Karpas-422 (cell line): ENCODE data around the gene RABL2B. TPM values are rescaled to one million over a fixed set of nuclear protein-coding genes. Genes with fewer than 3 reads are reported as not detected.

Source experiments
- DNase-seq: peaks from one replicate; pipeline ENCODE4 v3.0.0-alpha.2; 2015
- H2AFZ ChIP-seq: fragments of 200-600 bp; sonication (generic); 2 replicates; pipeline ENCODE4 v1.6.1; 2014; ENCODE audit warnings: antibody characterized with exemption, low read length, mixed read lengths
- H3K27ac ChIP-seq: fragments of 200-600 bp; sonication (generic); 2 replicates; pipeline ENCODE4 v1.5.1; 2014; ENCODE audit warnings: mild to moderate bottlenecking, low read length, moderate library complexity
- H3K27me3 ChIP-seq: fragments of 200-600 bp; sonication (generic); 2 replicates; pipeline ENCODE4 v1.6.1; 2014; ENCODE audit warnings: low read length, mixed read lengths
- H3K36me3 ChIP-seq: fragments of 200-600 bp; sonication (generic); 2 replicates; pipeline ENCODE4 v1.6.1; 2014; ENCODE audit warnings: low read length, mixed read lengths; ENCODE audit not compliant: insufficient read depth
- H3K4me1 ChIP-seq: fragments of 200-600 bp; sonication (generic); 2 replicates; pipeline ENCODE4 v1.6.1; 2014; ENCODE audit warnings: mild to moderate bottlenecking, low read length, mixed read lengths
- H3K4me2 ChIP-seq: fragments of 200-600 bp; sonication (generic); 2 replicates; pipeline ENCODE4 v1.6.1; 2014; ENCODE audit warnings: low read length, low read depth, mild to moderate bottlenecking; ENCODE audit not compliant: poor library complexity, severe bottlenecking
- H3K4me3 ChIP-seq: fragments of 200-600 bp; sonication (generic); 2 replicates; pipeline ENCODE4 v1.5.1; 2014; ENCODE audit warnings: mild to moderate bottlenecking, antibody characterized with exemption, low read length, mixed read lengths
- H3K79me2 ChIP-seq: fragments of 200-600 bp; sonication (generic); 2 replicates; pipeline ENCODE4 v1.6.1; 2014; ENCODE audit warnings: mild to moderate bottlenecking, low read length, mixed read lengths
- H3K9ac ChIP-seq: fragments of 200-600 bp; sonication (generic); 2 replicates; pipeline ENCODE4 v1.6.0; 2014; ENCODE audit warnings: low read length
- H3K9me2 ChIP-seq: fragments of 200-600 bp; sonication (generic), shearing (Covaris generic); replicated peaks from 2 replicates; pipeline ENCODE4 v1.6.0; 2014; ENCODE audit warnings: mild to moderate bottlenecking, low read length, moderate library complexity; ENCODE audit not compliant: insufficient read depth
- H3K9me3 ChIP-seq: fragments of 300-700, 200-600 bp; sonication (generic); 2 replicates; pipeline ENCODE4 v1.6.1; 2014; ENCODE audit warnings: low read length, mixed read lengths
- H4K20me1 ChIP-seq: fragments of 200-600 bp; sonication (generic); 2 replicates; pipeline ENCODE4 v1.6.1; 2014; ENCODE audit warnings: mild to moderate bottlenecking, antibody characterized with exemption, low read length, low read depth; ENCODE audit not compliant: insufficient read depth
- total RNA-seq: library from RNA; depleted of rRNA; stranded (reverse); fragments of >200 nt; shearing (Covaris generic); gene quantifications from 2 replicates; pipeline ENCODE4 v1.2.3, GENCODE V29; 2014; ENCODE audit warnings: low replicate concordance

RABL2B gene
- total RNA-seq, 1 experiment from 2014 or later: 26.8 TPM

DNA sequence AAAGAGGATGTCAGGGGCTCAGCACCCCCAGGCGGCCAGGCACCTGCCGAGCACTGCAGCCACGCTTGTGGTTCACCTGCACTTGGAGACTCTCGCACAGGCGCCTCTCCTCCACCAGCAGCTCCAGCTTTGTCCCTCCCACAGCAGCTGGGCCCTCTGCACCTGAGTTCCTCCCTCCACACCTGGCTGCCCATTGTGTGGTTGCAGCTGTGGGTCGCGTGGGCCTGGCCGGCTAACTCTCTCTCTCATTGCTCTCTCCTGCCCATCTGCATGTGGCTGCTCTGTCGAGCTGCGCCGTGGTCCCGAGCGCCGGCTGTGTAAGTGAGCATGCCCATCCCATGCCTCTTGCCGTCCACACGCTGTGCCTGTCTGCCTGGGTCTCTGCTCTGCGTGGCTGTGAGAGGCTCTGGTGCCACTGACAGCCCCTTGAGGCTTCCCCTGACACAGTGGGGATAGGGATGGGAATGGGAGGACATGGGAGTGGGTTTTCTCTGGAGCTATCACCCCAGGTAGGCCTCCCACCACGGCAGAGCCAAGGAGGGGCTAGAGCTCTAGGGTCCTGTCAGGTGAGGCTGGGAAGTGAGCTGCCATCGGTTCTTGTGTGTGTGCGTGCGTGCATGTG lies 53.9 kb downstream of the RABL2B start:
- H3K9ac ChIP-seq: no peak overlapping the region
- H3K4me2 ChIP-seq: no peak overlapping the region
- no peaks in the 10 kb centered on the region for H3K9me3 ChIP-seq
- H3K36me3 ChIP-seq: no peaks in the 10 kb centered on the region
- H3K4me3 ChIP-seq: no peak overlapping the region
- no peaks in the 10 kb centered on the region for H3K9me2 ChIP-seq
- no peak overlapping the region for H2AFZ ChIP-seq
- no peaks in the 10 kb centered on the region for H3K79me2 ChIP-seq
- peaks cover 19% of the 10 kb centered on the region for H3K4me1 ChIP-seq
- no peak overlapping the region for H3K27ac ChIP-seq
- H4K20me1 ChIP-seq: no peaks in the 10 kb centered on the region
- no peaks in the 10 kb centered on the region for H3K27me3 ChIP-seq
- peak; percentile 50 for DNase-seq

DNA sequence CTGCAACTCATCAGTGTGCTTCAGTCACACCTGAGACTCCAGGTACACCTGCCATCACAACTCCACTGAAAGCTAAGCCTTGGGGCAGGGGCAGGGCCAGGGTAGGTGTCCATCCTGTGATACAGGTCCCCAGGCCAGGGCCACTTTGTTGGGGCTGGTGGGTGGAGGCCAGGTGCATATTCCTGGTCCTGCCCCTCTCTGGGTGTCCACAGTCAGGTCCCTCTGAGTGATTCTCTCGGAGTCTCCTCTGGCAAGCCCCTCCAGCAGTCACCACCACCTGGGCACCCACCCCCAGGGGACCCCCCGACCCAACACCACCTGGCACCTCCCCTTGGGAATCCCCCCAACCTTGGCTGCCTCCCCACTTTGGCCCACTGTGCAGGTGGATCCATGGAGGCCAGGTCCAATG lies 54.9 kb downstream of the RABL2B start:
- Histone ChIP-seq H3K4me1 (peaks cover 27% of the 10 kb centered on the region), H3K27ac (no peak overlapping the region), H3K9ac (no peak overlapping the region), H2AFZ (no peak overlapping the region), H3K9me3 (no peaks in the 10 kb centered on the region), H3K9me2 (no peaks in the 10 kb centered on the region), H3K4me3 (no peak overlapping the region), H3K4me2 (no peak overlapping the region), H4K20me1 (no peaks in the 10 kb centered on the region), H3K27me3 (no peaks in the 10 kb centered on the region), H3K79me2 (no peaks in the 10 kb centered on the region), H3K36me3 (no peaks in the 10 kb centered on the region)
- DNase-seq: no peak

DNA sequence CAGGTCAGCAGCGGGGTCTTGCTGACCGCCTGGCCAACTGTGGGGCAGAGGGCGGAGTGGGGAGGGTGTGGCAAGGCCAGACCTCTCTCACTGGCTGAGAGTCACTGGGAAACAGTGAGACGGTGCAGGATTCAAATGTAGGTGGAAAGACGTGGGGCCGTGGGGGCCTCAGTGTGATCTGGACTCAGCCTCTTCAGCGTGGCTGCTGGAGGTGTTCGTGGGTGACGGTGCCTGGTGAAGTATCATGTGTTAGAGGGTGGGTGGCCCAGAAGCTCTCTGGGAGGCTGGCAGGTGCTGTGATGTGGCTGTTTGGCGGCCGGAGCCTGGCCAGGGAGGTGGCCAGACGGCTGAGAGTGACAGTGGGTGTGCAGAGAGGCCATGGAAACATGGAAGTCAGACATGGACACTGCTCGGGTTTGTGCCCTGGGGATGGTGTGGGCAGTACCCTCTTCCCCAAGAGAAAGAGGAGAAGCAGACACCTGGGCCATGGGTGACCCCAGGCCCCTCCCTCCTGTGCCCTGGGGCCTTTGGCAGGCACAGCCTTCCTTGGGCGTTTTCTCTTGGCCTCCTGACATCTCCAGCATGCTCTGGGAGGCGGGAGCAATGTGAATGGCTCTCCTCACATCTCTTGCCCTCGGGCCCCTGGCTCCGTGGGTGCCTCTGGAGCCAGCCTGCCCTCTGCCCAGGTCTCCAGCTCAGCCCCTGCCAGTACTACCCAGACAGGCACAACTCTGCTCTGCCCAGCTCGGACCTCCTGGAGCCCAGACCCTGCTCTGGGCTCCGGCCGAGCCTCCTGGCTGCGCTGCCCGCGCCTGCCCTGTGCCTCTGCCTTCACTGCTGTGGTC lies 55.5 kb downstream of the RABL2B start:
- H3K27me3 ChIP-seq: no peaks in the 10 kb centered on the region
- H3K9me2 ChIP-seq: no peaks in the 10 kb centered on the region
- H3K36me3 ChIP-seq: no peaks in the 10 kb centered on the region
- H2AFZ ChIP-seq: no peak overlapping the region
- DNase-seq: no peak
- H3K79me2 ChIP-seq: no peaks in the 10 kb centered on the region
- H3K4me1 ChIP-seq: peaks cover 27% of the 10 kb centered on the region
- no peak overlapping the region for H3K4me3 ChIP-seq
- H4K20me1 ChIP-seq: no peaks in the 10 kb centered on the region
- H3K9me3 ChIP-seq: no peaks in the 10 kb centered on the region
- H3K9ac ChIP-seq: no peak overlapping the region
- no peak overlapping the region for H3K27ac ChIP-seq
- no peak overlapping the region for H3K4me2 ChIP-seq

DNA sequence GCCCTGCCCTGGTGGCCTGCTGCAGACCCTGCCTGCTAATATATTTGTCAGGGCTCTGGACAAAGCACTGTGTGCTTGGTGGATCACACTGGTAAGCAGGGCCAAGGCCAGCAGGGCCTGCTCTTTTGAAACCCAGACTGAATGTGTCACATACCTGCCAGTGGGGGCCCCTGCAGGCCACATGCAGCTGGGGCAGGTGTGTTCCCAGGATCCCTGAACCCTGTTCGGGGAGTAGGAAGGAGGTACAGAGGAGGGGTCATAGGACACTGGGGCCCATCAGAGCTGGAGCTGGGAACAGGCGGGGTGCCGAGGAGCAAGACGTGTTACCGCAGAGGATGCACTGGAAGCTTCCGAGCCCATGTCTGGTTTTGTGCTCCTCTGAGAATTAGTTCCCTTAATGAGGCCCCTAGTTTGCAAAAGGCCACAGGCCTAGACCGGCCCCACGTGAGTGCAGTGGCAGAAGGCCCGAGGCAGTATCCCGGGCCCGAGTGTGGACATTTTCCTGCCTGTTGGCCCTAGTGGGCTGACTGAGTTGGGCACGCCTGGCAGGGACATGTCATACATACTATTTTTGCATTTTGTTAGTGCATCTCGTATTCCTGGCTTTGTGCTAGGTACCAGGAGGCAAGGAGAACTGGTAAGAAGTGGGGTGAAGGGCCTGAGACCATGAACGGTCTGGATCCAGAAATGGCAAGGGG lies 56.6 kb downstream of the RABL2B start:
- Histone ChIP-seq H3K79me2 (no peaks in the 10 kb centered on the region), H3K36me3 (no peaks in the 10 kb centered on the region), H3K4me1 (peaks cover 17% of the 10 kb centered on the region), H3K9me2 (no peaks in the 10 kb centered on the region), H3K27ac (no peak overlapping the region), H2AFZ (no peak overlapping the region), H4K20me1 (no peaks in the 10 kb centered on the region), H3K9ac (no peak overlapping the region), H3K4me2 (no peak overlapping the region), H3K9me3 (no peaks in the 10 kb centered on the region), H3K4me3 (no peak overlapping the region), H3K27me3 (no peaks in the 10 kb centered on the region)
- DNase-seq: no peak

DNA sequence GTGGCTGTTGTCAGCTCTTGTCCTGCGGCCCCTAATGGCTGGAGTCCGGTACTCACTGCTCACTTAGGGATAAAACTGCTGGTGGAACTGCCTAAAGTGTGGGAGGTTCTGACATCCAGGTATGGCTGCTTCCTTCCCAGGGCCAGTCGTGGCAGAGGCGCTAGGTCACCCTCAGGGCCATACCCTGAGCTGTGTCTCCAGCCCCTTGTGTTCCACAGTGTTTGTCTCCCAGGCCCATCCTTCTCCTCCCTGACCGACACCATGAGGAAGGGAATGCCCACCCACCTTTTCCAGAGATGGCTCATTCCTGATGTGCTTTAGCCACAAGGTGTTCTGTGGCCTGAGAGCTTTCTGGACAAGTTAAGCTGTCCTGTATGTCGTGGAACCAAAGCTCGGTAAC lies 57.8 kb downstream of the RABL2B start:
- Histone ChIP-seq H3K79me2 (no peaks in the 10 kb centered on the region), H3K27ac (no peak overlapping the region), H3K4me3 (no peak overlapping the region), H3K4me1 (peaks cover 11% of the 10 kb centered on the region), H3K9me2 (no peaks in the 10 kb centered on the region), H3K9me3 (no peaks in the 10 kb centered on the region), H3K27me3 (no peaks in the 10 kb centered on the region), H3K4me2 (no peak overlapping the region), H3K9ac (no peak overlapping the region), H3K36me3 (no peaks in the 10 kb centered on the region), H4K20me1 (no peaks in the 10 kb centered on the region), H2AFZ (no peak overlapping the region)
- no peak for DNase-seq

DNA sequence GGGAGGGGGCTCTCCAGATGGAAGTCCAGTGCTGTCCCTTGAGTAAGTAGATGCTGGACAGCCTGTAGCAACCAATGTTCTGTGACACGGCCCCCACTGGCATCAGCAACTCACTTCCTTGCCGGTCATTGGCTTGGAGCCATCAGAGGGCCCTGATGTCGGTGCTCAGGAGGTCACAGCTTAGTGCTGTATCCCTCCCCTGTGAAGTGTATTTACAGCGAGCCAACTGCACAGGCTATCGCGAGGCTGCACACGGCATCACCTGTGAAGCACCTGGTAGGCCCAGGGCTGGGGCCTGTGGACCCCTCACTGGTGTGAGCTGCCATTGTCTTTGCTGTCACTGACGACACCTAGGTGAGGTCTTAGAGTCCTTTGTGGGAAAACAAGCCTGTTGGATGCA lies 58.8 kb downstream of the RABL2B start:
- H3K9ac ChIP-seq: no peak overlapping the region
- no peak overlapping the region for H3K4me3 ChIP-seq
- no peaks in the 10 kb centered on the region for H3K9me3 ChIP-seq
- H3K9me2 ChIP-seq: no peaks in the 10 kb centered on the region
- peaks cover 11% of the 10 kb centered on the region for H3K4me1 ChIP-seq
- no peak overlapping the region for H3K4me2 ChIP-seq
- no peak overlapping the region for H3K27ac ChIP-seq
- H3K27me3 ChIP-seq: no peaks in the 10 kb centered on the region
- H3K79me2 ChIP-seq: no peaks in the 10 kb centered on the region
- no peak overlapping the region for H2AFZ ChIP-seq
- no peaks in the 10 kb centered on the region for H4K20me1 ChIP-seq
- no peak for DNase-seq
- H3K36me3 ChIP-seq: no peaks in the 10 kb centered on the region

DNA sequence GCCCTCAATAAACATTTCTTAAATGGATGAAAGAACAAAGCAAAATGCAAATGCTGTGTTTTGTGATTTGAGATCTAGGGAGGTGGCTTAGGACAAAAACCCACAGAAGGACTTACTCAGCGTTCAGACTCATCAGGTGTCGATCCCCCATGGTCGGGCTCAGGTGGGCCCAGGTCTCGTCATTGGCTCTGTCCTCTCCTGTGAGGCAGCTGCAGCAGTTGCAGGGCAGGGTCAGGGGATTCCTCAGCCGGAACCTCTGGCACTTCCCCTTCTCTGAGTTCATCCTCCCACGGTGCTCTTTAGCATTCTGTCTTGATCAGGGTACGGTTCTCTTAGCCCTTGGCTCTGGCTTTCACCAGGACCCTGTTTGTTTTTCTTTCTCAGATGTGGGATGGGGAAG lies 59.4 kb downstream of the RABL2B start:
- no peak overlapping the region for H3K9ac ChIP-seq
- peaks cover 11% of the 10 kb centered on the region for H3K4me1 ChIP-seq
- H2AFZ ChIP-seq: no peak overlapping the region
- H3K27me3 ChIP-seq: no peaks in the 10 kb centered on the region
- peak; percentile 64 for DNase-seq
- no peaks in the 10 kb centered on the region for H3K79me2 ChIP-seq
- no peaks in the 10 kb centered on the region for H3K36me3 ChIP-seq
- no peaks in the 10 kb centered on the region for H4K20me1 ChIP-seq
- H3K4me2 ChIP-seq: peak overlapping the region; percentile 9
- no peaks in the 10 kb centered on the region for H3K9me3 ChIP-seq
- no peaks in the 10 kb centered on the region for H3K9me2 ChIP-seq
- no peak overlapping the region for H3K4me3 ChIP-seq
- H3K27ac ChIP-seq: no peak overlapping the region

DNA sequence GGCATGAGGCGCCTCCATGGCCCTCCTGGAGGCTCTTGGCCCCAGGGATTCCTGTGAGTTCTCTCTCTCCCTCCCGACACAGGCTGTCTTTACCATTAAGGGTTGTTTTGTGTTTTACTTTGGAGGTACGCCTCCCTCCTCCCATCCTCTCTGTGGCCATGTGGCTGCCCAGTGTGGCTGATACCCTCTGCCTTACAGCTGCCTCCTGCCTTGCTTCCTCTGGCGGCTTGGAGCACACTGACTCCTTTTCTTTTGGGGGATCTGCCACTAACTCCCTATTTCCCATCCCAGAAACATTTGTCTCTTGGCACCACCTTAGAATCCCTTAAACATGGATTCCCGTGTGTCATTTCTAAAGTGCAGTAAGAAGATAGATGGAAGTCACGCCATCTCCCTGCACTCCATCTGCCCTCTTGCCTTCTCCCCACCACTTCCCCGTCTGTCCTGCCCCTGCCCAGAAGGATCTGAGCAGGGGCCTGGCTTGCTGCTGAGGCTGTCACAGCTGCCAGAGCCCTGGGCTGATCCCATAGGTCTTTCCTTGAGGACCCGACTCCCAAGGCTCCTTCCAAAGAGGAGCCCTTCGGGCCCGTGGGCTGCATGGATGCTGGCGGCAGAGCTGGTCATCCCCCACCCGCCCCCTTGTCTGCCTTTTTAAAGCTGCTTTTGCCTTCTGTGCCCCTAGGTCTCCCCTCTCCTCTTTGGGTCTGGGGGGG lies 60.6 kb downstream of the RABL2B start:
- H3K9ac ChIP-seq: no peak overlapping the region
- peaks cover 11% of the 10 kb centered on the region for H3K4me1 ChIP-seq
- no peaks in the 10 kb centered on the region for H3K36me3 ChIP-seq
- DNase-seq: no peak
- no peaks in the 10 kb centered on the region for H3K9me3 ChIP-seq
- H3K79me2 ChIP-seq: no peaks in the 10 kb centered on the region
- H3K27ac ChIP-seq: no peak overlapping the region
- no peak overlapping the region for H3K4me3 ChIP-seq
- H4K20me1 ChIP-seq: no peaks in the 10 kb centered on the region
- H3K9me2 ChIP-seq: no peaks in the 10 kb centered on the region
- no peak overlapping the region for H3K4me2 ChIP-seq
- H3K27me3 ChIP-seq: no peaks in the 10 kb centered on the region
- no peak overlapping the region for H2AFZ ChIP-seq
